BE2C (cell line): ENCODE results near the gene GPATCH2.

ENCODE experiments used
- DNase-seq: peaks from one replicate; pipeline ENCODE4 v3.0.0-alpha.2; 2020
- H3K27me3 ChIP-seq: fragments of 250-450 bp; sonication (Bioruptor Pico); 2 replicates; pipeline ENCODE4 v1.5.1; 2020; ENCODE audit warnings: mild to moderate bottlenecking
- H3K36me3 ChIP-seq: fragments of 250-450 bp; sonication (Bioruptor Pico); 2 replicates; pipeline ENCODE4 v1.5.1; 2020; ENCODE audit warnings: mild to moderate bottlenecking
- H3K4me1 ChIP-seq: fragments of 250-450 bp; sonication (Bioruptor Pico); 2 replicates; pipeline ENCODE4 v1.5.1; 2020
- H3K4me3 ChIP-seq: 2 replicates; pipeline ENCODE4 v1.5.1; 2011; ENCODE audit warnings: low read depth, low read length
- H3K9me3 ChIP-seq: fragments of 250-450 bp; sonication (Bioruptor Pico); 2 replicates; pipeline ENCODE4 v1.5.1; 2020
- TF ChIP-seq, protein P1 (sequence below): IDR thresholded peaks from 2 replicates; pipeline ENCODE4 v1.5.1; 2012; ENCODE audit warnings: mild to moderate bottlenecking, low read depth, low read length

Gene GPATCH2

DNA sequence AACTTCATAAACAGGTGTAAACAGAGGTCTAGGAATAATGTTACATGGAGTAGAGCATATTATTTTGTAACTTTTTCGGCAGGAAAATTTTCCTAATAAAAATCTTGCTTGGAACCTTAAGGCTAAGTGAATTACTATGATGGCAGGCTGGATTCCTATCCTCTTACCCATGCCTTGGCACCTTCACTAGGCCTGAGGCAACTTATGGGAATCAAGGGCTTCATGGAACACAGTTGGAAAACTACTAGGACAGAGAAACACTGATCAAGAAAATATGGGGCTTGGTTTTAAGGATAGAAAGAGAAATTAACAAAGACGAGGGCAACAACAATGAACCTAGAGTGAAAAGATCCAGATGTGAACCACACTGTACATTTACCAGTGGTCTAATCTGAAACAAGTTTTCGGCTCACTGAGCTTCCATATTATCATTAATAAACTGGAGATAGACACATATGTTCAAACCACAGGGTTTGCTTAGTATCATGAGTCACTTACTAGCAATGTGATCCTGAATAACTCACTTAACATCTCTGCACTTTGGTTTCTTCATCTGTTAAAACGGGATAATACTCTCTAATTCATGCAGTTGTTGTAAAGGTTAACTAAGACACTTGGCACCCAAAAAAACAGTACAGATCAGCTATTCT, 68.5 kb downstream of the GPATCH2 start:
- Histone ChIP-seq H3K4me3 (no peak overlapping the region), H3K4me1 (no peaks in the 10 kb centered on the region), H3K27me3 (no peaks in the 10 kb centered on the region), H3K36me3 (no peaks in the 10 kb centered on the region), H3K9me3 (no peaks in the 10 kb centered on the region)
- DNase-seq: no peak
- TF ChIP-seq, protein P1, sequence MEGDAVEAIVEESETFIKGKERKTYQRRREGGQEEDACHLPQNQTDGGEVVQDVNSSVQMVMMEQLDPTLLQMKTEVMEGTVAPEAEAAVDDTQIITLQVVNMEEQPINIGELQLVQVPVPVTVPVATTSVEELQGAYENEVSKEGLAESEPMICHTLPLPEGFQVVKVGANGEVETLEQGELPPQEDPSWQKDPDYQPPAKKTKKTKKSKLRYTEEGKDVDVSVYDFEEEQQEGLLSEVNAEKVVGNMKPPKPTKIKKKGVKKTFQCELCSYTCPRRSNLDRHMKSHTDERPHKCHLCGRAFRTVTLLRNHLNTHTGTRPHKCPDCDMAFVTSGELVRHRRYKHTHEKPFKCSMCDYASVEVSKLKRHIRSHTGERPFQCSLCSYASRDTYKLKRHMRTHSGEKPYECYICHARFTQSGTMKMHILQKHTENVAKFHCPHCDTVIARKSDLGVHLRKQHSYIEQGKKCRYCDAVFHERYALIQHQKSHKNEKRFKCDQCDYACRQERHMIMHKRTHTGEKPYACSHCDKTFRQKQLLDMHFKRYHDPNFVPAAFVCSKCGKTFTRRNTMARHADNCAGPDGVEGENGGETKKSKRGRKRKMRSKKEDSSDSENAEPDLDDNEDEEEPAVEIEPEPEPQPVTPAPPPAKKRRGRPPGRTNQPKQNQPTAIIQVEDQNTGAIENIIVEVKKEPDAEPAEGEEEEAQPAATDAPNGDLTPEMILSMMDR: no peak

GRCh38 chr1:217561446-217561845, 69.4 kb downstream of the GPATCH2 start:
- TF ChIP-seq, protein P1: no peak

GRCh38 chr1:217554849-217555248, 76.0 kb downstream of the GPATCH2 start:
- no peak overlapping the region for H3K4me3 ChIP-seq
- no peak for DNase-seq

More at GRCh38 chr1:217561446-217561845, 69.4 kb downstream of the GPATCH2 start:
- Histone ChIP-seq H3K27me3 (no peaks in the 10 kb centered on the region), H3K36me3 (no peaks in the 10 kb centered on the region), H3K4me1 (no peaks in the 10 kb centered on the region), H3K4me3 (no peak overlapping the region), H3K9me3 (no peaks in the 10 kb centered on the region)
- DNase-seq: no peak

GRCh38 chr1:217553949-217554509, 76.9 kb downstream of the GPATCH2 start:
- Histone ChIP-seq H3K27me3 (no peaks in the 10 kb centered on the region), H3K4me1 (no peaks in the 10 kb centered on the region), H3K4me3 (no peak overlapping the region), H3K36me3 (no peaks in the 10 kb centered on the region), H3K9me3 (no peaks in the 10 kb centered on the region)
- TF ChIP-seq, protein P1: no peak
- DNase-seq: no peak

More at GRCh38 chr1:217554849-217555248, 76.0 kb downstream of the GPATCH2 start:
- Histone ChIP-seq H3K4me1 (no peaks in the 10 kb centered on the region), H3K36me3 (no peaks in the 10 kb centered on the region), H3K27me3 (no peaks in the 10 kb centered on the region), H3K9me3 (no peaks in the 10 kb centered on the region)
- TF ChIP-seq, protein P1: no peak

GRCh38 chr1:217552339-217552951, 78.4 kb downstream of the GPATCH2 start:
- no peaks in the 10 kb centered on the region for H3K9me3 ChIP-seq
- H3K27me3 ChIP-seq: no peaks in the 10 kb centered on the region
- TF ChIP-seq, protein P1: no peak
- no peaks in the 10 kb centered on the region for H3K4me1 ChIP-seq
- no peak for DNase-seq
- H3K36me3 ChIP-seq: no peaks in the 10 kb centered on the region
- H3K4me3 ChIP-seq: no peak overlapping the region

DNA sequence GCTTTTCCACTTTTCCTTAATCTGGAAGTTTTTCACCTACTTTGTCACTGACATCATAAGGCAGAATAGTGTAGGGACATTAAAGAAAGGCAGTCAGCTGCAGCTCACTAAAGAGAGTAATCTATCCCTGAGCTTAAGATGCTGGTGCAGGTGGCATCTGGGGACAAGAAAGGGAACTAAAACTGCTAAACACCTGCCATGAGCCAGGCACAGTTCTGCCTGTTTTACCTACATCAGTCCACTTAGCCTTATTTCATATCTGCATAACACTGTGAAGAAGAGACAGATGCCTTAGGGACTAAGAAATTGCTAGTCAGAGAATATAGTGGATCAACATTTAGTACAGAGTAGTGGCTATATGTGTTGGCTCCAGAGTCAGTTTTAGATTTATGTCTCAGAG, 88.1 kb downstream of the GPATCH2 start:
- 0 out of 2 replicates have a peak, but pooled peaks cover 2% of the 10 kb centered on the region for H3K4me1 ChIP-seq
- TF ChIP-seq, protein P1: no peak
- H3K36me3 ChIP-seq: no peaks in the 10 kb centered on the region
- H3K4me3 ChIP-seq: no peak overlapping the region
- H3K9me3 ChIP-seq: no peaks in the 10 kb centered on the region
- no peaks in the 10 kb centered on the region for H3K27me3 ChIP-seq
- no peak for DNase-seq
